Thymus (tissue), 11 donors: ENCODE measurements around the gene TRMT61A. TPM values are rescaled to one million over a fixed set of nuclear protein-coding genes. Genes with fewer than 3 reads are reported as not detected.

Source experiments
- DNase-seq, 9 donors: peaks; one replicate each; pipeline ENCODE4 v3.0.0-alpha.2; 2013; ENCODE audit warnings: low spot score in 9 of 9, low read depth in 6 of 9, missing footprints in 1 of 9
- H3K27ac ChIP-seq, 2 donors: one replicate each; pipeline ENCODE4 v1.5.1; 2013; ENCODE audit warnings: control low read depth in 1 of 2, low read depth in 1 of 2, low read length in 1 of 2, mild to moderate bottlenecking in 1 of 2, moderate library complexity in 1 of 2
- H3K27me3 ChIP-seq, 2 donors: one replicate each; pipeline ENCODE4 v1.5.1; 2013; ENCODE audit warnings: low read length in 1 of 2; ENCODE audit not compliant: control insufficient read depth in 2 of 2, insufficient read depth in 1 of 2
- H3K36me3 ChIP-seq, 2 donors: one replicate each; pipeline ENCODE4 v1.5.1; 2013; ENCODE audit warnings: low read length in 1 of 2, mild to moderate bottlenecking in 1 of 2, moderate library complexity in 1 of 2; ENCODE audit not compliant: control insufficient read depth in 2 of 2, insufficient read depth in 2 of 2
- H3K4me1 ChIP-seq, 2 donors: one replicate each; pipeline ENCODE4 v1.5.1; 2013; ENCODE audit warnings: low read length in 2 of 2; ENCODE audit not compliant: control insufficient read depth in 2 of 2, insufficient read depth in 2 of 2
- H3K4me3 ChIP-seq, 2 donors: one replicate each; pipeline ENCODE4 v1.5.1; 2013; ENCODE audit warnings: low read length in 2 of 2, control low read depth in 1 of 2, mild to moderate bottlenecking in 1 of 2
- H3K9me3 ChIP-seq, 2 donors: one replicate each; pipeline ENCODE4 v1.5.1; 2013; ENCODE audit warnings: low read length in 1 of 2, mild to moderate bottlenecking in 1 of 2; ENCODE audit not compliant: control insufficient read depth in 2 of 2, insufficient read depth in 1 of 2
- WGBS: extraction: QIAGEN DNeasy Blood & Tissue Kit; methylation state at CpG from one replicate; pipeline ENCODE4 v1.1.7; 2013; 5-methylcytosine and 5-hydroxymethylcytosine counted together
- polyA plus RNA-seq: library from polyadenylated mRNA; stranded (reverse); fragments of 200-250 nt; gene quantifications from one replicate; pipeline ENCODE4 v1.2.3, GENCODE V29; 2013
- total RNA-seq: library from RNA; stranded (reverse); fragments of 120-200 nt; gene quantifications from one replicate; pipeline ENCODE4 v1.2.4, GENCODE V29; 2013
- donor health status: healthy.

TRMT61A gene
- total and polyA plus RNA-seq, 2 donors = 5.8 to 8.6 TPM

GRCh38 chr14:103543721-103544387 is 14.9 kb downstream of the TRMT61A start:
- no peak overlapping the region for H3K27ac ChIP-seq
- no peaks in the 10 kb centered on the region for H3K36me3 ChIP-seq
- peaks cover 2 to 17% of the 10 kb centered on the region in 2 donors for H3K27me3 ChIP-seq
- H3K9me3 ChIP-seq = no peaks in the 10 kb centered on the region
- DNase-seq = no peak
- H3K4me3 ChIP-seq = no peak overlapping the region
- 96% methylated on average over 19 of the region's 19 CpGs for WGBS
- peaks cover 2% of the 10 kb centered on the region in 2 donors for H3K4me1 ChIP-seq

GRCh38 chr14:103544388-103545218 is 15.6 kb downstream of the TRMT61A start:
- H3K27me3 ChIP-seq = peaks cover 2 to 11% of the 10 kb centered on the region in 2 donors
- no peak overlapping the region for H3K27ac ChIP-seq
- H3K4me1 ChIP-seq = peaks cover 2% of the 10 kb centered on the region in 2 donors
- H3K36me3 ChIP-seq = no peaks in the 10 kb centered on the region
- DNase-seq = no peak
- no peaks in the 10 kb centered on the region for H3K9me3 ChIP-seq
- H3K4me3 ChIP-seq = no peak overlapping the region
- WGBS = 94% methylated on average over 35 of the region's 35 CpGs

- Histone ChIP-seq H3K4me3 (no peak overlapping the region), H3K9me3 (no peaks in the 10 kb centered on the region), H3K27me3 (peaks cover 2 to 9% of the 10 kb centered on the region in 2 donors), H3K27ac (no peak overlapping the region), H3K4me1 (peaks cover 2% of the 10 kb centered on the region in 2 donors), H3K36me3 (no peaks in the 10 kb centered on the region)
- WGBS = 92% methylated on average over 29 of the region's 29 CpGs
- no peak for DNase-seq
Observed at GRCh38 chr14:103545219-103545914, 16.4 kb downstream of the TRMT61A start.

GRCh38 chr14:103545915-103546651 is 17.1 kb downstream of the TRMT61A start:
- Histone ChIP-seq H3K4me3 (no peak overlapping the region), H3K9me3 (no peaks in the 10 kb centered on the region), H3K27me3 (peaks cover 2 to 7% of the 10 kb centered on the region in 2 donors), H3K36me3 (no peaks in the 10 kb centered on the region), H3K4me1 (peaks cover 2% of the 10 kb centered on the region in 2 donors), H3K27ac (no peak overlapping the region)
- 93% methylated on average over 27 of the region's 27 CpGs for WGBS
- no peak for DNase-seq

GRCh38 chr14:103546652-103547454 is 17.9 kb downstream of the TRMT61A start:
- Histone ChIP-seq H3K4me1 (peaks cover 2% of the 10 kb centered on the region in 2 donors), H3K9me3 (no peaks in the 10 kb centered on the region), H3K27me3 (peaks cover 2 to 4% of the 10 kb centered on the region in 2 donors), H3K36me3 (no peaks in the 10 kb centered on the region), H3K27ac (no peak overlapping the region), H3K4me3 (no peak overlapping the region)
- peak in 6 of 9 donors; percentile 27 to 71 (median 55) for DNase-seq
- 44% methylated on average over 21 of the region's 21 CpGs for WGBS

GRCh38 chr14:103547455-103547940 is 18.5 kb downstream of the TRMT61A start:
- Histone ChIP-seq H3K27ac (no peak overlapping the region), H3K4me1 (peaks cover 2% of the 10 kb centered on the region in 2 donors), H3K27me3 (peaks cover under 1 to 2% of the 10 kb centered on the region in 2 donors), H3K4me3 (no peak overlapping the region), H3K36me3 (no peaks in the 10 kb centered on the region), H3K9me3 (no peaks in the 10 kb centered on the region)
- WGBS = 98% methylated on average over 11 of the region's 11 CpGs
- DNase-seq = no peak

- Histone ChIP-seq H3K27ac (no peak overlapping the region), H3K4me1 (peaks cover 2% of the 10 kb centered on the region in 2 donors), H3K36me3 (no peaks in the 10 kb centered on the region), H3K27me3 (peaks cover 0 to 2% of the 10 kb centered on the region in 2 donors), H3K4me3 (no peak overlapping the region), H3K9me3 (no peaks in the 10 kb centered on the region)
- no peak for DNase-seq
- 97% methylated on average over 18 of the region's 18 CpGs for WGBS
Observed at GRCh38 chr14:103547941-103548462, 19.0 kb downstream of the TRMT61A start.
